Peyer's patch (tissue), 4 donors: ENCODE measurements around the gene ADAMTS12.

Source experiments
- POLR2A ChIP-seq, 2 donors: fragments of 450-650 bp; IDR thresholded peaks; one replicate each; pipeline ENCODE4 v1.5.1; 2017; ENCODE audit warnings: antibody characterized with exemption in 2 of 2, mild to moderate bottlenecking in 2 of 2, moderate library complexity in 2 of 2
- TF ChIP-seq, protein P1 (sequence below), 6 experiments: fragments of 450-650 bp in 4 of 6; fragments of 200-600 bp in 2 of 6; sonication (generic) in 1 of 6; IDR thresholded peaks; one replicate each; pipeline ENCODE4 v1.5.1; 2017 to 2019; ENCODE audit warnings: antibody characterized with exemption in 6 of 6, mild to moderate bottlenecking in 3 of 6, moderate library complexity in 1 of 6

DNA sequence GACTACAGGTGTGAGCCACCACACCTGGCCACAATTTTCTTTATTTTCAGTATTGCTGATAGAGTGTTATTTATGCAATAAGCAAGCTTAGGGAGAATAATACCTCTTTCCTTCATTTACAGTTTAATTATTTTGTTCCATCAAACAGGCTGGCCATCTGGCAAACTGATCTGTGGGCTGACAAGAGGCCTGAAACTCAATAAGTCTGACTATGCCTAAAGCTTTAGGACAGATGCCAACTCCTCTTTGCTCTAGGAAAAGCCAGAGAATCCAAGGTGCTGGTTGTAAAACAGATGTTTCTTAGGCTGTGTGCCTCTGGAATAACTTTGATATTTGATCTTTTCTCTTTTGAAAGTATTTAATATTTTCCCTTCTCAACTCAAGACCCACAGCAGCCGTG, 352.6 kb downstream of the ADAMTS12 start:
- no peak for TF ChIP-seq POLR2A (IDR thresholded peaks at IDR 0.05)
- TF ChIP-seq, protein P1, sequence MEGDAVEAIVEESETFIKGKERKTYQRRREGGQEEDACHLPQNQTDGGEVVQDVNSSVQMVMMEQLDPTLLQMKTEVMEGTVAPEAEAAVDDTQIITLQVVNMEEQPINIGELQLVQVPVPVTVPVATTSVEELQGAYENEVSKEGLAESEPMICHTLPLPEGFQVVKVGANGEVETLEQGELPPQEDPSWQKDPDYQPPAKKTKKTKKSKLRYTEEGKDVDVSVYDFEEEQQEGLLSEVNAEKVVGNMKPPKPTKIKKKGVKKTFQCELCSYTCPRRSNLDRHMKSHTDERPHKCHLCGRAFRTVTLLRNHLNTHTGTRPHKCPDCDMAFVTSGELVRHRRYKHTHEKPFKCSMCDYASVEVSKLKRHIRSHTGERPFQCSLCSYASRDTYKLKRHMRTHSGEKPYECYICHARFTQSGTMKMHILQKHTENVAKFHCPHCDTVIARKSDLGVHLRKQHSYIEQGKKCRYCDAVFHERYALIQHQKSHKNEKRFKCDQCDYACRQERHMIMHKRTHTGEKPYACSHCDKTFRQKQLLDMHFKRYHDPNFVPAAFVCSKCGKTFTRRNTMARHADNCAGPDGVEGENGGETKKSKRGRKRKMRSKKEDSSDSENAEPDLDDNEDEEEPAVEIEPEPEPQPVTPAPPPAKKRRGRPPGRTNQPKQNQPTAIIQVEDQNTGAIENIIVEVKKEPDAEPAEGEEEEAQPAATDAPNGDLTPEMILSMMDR (IDR thresholded peaks at IDR 0.05): no peak
